ENCODE results near the gene CEACAM21.

- TF ChIP-seq POLR2A (IDR thresholded peaks at IDR 0.05; ENCODE audit: low read depth, low read length) (no peak), POLR2AphosphoS5 (IDR thresholded peaks at IDR 0.05; ENCODE audit: low read depth, low read length) (no peak), TAF1 (IDR thresholded peaks at IDR 0.05; ENCODE audit: borderline replicate concordance, low read depth, low read length) (no peak)
Observed at GRCh38 chr19:41565379-41565720, 10.6 kb upstream of the CEACAM21 start.

All from GM12892 (cell line).